Activated CD4-positive, alpha-beta T cell treated with anti-CD3 and anti-CD28 coated beads, Interleukin-2, amount 50 U/mL, for 24 hours (primary cell): ENCODE data around the gene UBE2L6.

Experiments
- DNase-seq, 2 donors: peaks; one replicate each; pipeline ENCODE4 v3.0.0-alpha.2; 2020; ENCODE audit warnings: low read depth in 1 of 2, low spot score in 1 of 2

Gene UBE2L6

DNA sequence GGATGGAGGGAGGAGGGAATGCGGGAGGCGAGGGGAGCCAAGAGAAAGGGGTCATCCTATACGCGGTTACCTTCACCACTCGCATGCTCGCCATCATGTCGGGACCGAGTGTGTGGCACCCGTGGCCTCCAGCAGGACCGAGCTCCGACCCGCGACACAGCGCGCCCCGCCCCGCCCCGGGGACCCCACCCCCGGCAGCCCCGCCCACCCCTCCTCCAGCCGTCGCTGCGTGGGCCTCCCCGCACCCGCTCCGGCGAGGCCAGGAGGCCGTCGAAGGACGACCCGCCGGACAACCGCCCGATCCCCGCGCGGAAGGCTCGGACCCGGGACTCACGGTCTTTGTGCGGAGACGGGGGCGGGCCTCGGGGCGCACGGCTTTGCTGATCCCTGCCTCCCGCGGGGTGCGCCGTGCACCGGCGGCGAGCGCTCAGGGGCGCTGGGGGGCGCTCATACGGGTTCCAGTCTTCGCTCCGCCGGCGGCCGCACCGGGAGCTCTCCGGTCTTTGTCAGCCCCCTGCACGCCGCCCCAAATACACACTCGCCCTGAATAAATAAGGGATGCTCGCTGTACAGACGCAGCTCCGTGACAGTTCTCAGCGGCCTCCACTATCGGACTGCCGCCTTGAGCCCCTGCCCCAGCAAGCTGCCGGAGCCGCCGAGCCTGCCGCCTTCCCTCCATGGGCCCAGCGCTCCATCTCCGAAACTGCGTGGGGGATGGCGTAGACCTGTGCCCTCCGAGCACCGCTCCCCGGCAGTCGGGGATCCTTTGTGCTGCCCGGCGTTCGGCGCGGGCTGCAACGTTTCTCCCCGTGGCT lies at the start of gene UBE2L6:
UBE2L6 (minus strand) TSS at position 158 of the 815 bp plus-strand sequence; CDS start at position 97, 61 bp downstream.
- DNase-seq: peak; percentile 38 to 40

DNA sequence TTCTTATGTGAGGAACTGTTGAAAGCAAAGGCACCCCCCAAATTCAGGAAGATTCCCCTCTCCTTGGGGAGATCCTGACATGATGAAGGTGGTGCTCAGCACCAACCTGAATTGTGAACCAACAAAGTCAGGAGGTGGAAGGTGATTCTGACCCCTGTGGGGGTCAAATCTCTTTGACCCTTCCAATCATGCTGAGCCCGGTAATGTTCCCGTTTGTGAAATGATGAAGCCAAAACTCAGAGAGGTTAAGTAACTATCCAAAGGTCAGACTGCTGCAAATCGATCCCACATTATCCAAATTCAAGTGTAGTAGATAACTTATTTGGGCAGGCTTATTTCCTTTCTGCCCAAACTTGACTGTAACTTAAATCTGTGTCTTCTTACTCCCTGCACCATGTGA lies 49.1 kb upstream of the UBE2L6 start:
- no peak for DNase-seq

DNA sequence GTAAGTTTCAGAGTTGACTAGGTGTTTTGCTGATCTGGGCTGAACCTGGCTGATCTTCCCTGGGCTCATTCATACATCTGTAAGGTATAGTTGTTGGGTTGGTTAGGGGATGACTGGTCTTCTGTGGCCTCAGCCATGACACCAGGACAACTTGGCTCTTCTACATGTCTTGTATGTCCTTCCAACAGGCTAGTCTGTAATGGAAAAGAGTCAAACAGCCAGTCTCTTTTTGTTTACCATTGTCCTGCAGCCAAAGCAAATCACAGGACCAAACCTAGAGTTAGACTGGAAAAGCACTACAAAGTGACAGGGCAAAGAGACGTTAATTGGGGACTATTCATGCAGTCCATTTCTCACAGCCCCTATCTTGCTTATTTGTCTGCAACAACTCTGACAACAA lies 47.8 kb upstream of the UBE2L6 start:
- no peak for DNase-seq

DNA sequence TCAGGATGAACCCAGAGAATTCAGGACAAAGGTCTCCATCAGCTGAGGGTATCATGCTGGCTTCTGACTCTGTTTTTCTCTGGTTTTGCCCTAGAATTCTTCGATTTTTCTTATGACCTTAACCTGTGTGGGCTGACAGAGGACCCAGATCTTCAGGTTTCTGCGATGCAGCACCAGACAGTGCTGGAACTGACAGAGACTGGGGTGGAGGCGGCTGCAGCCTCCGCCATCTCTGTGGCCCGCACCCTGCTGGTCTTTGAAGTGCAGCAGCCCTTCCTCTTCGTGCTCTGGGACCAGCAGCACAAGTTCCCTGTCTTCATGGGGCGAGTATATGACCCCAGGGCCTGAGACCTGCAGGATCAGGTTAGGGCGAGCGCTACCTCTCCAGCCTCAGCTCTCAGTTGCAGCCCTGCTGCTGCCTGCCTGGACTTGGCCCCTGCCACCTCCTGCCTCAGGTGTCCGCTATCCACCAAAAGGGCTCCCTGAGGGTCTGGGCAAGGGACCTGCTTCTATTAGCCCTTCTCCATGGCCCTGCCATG lies 46.8 kb upstream of the UBE2L6 start:
- no peak for DNase-seq

DNA sequence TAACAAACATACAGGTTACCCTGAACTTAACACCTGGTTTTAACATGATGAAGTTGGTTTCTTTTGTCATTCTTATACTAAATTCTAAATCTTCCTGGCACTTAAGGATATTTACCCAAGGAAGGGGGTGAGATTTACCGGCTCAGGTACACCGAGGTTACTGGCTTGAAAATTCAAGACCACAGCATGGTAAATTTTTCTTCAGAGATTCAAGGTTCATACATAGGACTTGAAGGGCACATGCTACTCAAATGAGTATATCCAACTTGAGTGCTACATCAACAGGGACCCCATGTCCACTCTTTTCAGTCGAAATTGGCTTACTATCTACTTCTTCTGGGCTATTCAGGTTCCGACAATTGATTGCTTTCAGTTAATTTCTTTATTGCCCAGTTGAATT lies 42.7 kb upstream of the UBE2L6 start:
- DNase-seq: no peak

DNA sequence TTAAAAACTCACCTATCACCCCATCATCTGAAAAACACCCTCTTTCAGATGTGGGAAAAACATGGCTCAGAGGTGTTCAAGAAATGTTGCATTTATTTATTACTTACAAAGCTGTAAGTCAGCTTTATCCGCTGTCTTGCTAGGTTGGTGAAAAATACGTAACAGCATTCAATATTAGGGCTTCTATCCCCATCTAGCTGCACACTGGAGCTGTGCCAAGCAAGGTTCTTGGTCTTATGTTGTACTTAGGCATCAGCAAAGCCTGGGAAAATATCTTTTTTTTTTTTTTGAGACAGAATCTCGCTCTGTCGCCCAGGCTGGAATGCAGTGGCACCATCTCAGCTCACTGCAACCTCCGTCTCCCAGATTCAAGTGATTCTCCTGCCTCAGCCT lies 37.6 kb upstream of the UBE2L6 start:
- no peak for DNase-seq

DNA sequence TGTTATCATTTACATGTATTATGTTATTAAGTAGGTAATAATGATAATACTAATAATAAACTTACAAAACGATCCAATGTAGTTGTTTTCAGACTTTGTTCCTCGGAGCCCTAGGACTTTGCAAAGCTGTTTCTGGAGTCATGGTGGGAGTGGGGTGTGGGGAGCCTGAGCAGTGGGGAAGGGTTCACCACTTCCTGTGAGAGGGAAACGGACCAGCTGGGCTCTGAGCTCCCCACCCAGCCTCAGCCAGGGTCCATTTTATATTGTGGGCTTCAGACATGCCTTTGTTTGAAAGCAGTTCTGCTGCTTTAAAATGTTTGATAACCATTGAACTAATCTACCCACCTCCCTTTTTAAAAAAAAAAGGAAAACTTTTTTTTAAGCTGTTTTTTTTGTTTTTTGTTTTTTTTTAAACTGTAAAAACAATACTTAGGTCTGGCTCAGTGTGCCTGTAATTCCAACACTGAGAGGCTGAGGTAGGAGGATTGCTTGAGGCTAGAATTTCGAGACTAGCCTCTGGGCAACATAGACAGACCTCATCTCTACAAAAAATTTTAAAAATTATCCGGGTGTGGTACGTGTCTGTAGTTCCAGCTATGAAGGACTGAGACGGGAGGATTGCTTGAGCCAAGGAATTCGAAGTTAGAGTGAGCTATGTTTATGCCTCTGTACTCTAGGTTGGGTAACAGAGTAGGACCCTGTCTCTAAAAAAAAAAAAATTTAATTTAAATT lies 37.0 kb upstream of the UBE2L6 start:
- DNase-seq: no peak

DNA sequence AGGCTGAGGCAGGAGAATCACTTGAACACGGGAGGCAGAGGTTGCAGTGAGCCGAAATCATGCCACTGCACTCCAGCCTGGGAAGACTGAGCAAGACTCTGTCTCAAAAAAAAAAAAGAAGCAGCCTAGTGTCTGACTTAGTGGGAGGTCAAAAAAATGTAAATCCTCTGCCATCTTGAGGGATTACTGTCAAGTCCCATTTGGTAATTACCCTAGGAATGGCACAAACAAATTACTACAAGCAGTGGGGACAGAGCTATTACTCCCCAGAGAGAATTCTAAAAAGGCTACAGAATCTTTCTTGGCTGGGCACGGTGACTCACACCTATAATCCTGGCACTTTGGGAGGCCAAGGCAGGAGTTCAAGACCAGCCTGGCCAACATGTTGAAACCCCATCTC lies 33.8 kb upstream of the UBE2L6 start:
- DNase-seq: no peak

DNA sequence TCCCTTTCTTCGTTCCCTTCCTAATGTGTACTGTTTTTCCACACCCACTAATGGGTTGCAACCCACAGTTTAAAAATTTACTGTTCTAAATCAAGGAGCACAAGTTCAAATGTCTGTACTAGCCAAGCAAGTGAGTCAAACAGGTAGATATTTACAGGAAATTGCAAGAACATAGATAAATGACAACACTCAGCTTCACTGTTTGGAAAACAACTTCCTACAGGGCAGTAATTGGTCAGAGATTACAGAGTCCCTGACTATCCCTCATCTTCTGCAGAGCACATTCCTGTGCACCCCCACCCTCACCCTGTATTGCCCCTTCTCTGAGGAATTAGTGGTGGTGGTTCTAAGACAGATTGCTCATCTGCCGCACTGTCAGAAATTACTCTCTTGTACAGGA lies 31.9 kb upstream of the UBE2L6 start:
- DNase-seq: no peak

DNA sequence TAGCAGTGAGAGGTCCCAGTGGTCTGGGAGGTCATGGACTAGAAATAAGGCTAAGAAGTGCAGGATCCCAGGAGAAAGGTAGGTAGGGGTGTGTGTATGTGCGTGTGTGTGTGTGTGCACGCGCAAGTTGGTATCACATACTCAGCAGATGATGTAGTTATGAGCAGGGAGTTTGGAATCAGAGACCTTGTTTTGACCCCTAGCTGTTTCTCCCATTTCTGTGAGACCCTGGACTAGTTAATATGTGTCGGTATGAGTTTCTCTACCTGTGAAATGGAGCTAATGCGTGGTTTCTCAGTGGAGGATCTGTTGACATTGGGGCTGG lies 31.3 kb upstream of the UBE2L6 start:
- DNase-seq: no peak

DNA sequence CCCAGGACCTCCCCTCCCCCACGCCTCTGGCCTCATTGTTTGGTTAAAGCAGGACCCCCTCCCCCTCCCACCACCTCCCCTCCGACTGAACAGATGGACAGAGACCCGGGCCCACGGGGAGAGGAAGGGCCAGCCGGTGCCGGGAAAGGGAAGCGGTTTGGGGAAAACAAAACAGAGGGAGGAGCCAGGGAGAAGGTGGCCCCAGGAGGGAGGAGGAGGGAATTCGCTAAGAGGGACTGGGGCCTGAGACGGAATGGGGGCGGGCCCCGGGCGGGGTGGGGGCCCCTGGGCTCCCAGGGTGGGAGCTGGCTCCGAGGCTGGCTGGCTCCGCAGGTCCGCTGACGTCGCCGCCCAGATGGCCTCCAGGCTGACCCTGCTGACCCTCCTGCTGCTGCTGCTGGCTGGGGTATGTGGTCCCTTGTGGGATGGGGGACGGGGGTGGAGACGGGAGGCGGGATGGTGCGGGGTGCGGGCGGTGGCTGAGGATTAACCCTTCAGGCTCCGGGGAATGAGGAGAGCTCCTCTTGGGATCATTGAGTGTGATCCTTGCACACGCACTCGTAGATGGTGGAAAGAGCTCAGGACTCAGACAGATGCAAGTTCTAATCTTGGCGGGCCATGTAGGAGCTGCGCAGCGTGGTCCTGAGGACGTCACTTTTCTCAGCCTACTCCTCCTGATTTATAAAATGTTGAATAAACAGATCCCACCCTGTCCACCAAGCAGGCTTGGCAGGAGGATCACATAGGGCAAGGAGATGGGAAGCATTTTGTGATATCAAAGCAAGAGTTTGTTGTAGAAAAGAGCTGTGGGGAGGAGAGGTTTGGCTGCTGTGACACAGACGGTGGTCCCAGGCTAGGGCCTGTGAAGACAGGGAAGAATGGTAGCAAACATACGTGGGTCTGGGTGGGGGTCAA lies 30.7 kb upstream of the UBE2L6 start:
- no peak for DNase-seq

DNA sequence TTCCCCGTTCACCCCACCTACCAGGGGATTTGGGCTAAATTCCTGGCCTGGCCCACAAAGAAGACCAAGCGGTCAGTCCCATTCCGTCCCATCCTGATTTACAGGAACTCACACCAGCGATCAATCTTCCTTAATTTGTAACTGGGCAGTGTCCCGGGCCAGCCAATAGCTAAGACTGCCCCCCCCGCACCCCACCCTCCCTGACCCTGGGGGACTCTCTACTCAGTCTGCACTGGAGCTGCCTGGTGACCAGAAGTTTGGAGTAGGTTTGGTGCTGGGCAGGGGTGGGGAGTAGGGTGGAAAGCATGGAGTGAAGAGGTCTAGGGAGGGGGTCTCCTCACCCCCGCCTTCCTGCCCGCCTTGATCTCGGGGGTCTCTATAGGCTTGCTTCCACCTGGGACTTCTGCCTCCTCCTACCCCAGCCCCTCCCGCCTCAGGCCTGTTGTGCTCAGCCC lies 30.0 kb upstream of the UBE2L6 start, which contains the start of gene SERPING1:
SERPING1 (plus strand) TSS at position 225 of the 455 bp plus-strand sequence. CDS start 586 bp downstream, outside the sequence.
- no peak for DNase-seq

DNA sequence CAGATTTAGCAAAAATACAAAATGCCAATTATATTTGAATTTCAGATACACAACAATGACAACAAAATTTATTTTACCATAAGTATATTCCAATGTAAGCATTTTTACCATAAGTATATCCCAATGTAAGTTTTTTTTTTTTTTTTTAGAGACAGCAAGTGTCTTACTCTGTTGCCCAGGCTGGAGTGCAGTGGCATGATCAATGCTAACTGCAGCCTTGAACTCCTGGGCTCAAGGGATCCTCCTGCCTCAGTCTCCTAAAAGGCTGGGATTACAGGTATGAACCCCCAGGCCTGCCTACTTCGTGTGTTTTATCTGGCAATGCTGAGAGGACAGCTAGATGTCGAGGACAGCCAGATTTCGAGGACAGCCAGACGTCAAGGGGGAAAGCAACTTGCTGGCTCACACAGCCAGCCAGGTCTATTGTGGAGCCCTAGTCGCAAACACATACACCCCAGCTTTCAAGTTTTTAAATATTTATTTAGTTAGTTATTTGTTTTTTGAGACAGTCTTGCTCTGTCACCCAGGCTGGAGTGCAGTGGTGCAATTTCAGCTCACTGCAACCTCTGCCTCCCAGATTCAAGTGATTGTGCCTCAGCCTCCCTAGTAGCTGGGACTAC lies 28.9 kb upstream of the UBE2L6 start:
- no peak for DNase-seq

DNA sequence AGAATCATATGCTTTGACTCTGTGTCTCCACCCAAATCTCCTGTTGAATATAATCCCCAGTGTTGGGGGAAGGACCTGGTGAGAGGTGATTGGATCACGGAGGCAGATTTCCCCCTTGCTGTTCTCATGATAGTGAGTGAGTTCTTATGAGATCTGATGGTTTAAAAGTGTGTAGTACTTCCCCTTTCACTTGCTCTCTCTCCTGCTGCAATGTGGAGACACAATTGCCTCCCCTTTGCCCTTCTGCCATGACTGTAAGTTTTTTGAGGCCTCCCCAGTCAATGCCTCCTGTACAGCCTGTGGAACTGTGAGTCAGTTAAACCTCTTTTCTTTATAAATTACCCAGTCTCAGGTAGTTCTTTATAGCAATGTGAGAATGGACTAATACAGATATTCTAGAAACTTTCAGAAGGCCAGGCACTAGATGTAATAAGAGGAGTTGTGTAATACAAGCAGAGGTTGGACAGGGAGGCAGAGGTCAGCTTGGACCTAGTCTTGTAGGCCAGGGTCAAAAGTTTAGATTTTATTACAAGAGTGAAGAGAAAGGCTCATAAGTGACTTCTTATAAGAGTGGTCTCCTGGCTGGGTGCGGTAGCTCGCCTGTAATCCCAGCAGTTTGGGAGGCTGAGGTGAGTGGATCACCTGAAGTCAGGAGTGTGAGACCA lies 20.7 kb upstream of the UBE2L6 start:
- no peak for DNase-seq

DNA sequence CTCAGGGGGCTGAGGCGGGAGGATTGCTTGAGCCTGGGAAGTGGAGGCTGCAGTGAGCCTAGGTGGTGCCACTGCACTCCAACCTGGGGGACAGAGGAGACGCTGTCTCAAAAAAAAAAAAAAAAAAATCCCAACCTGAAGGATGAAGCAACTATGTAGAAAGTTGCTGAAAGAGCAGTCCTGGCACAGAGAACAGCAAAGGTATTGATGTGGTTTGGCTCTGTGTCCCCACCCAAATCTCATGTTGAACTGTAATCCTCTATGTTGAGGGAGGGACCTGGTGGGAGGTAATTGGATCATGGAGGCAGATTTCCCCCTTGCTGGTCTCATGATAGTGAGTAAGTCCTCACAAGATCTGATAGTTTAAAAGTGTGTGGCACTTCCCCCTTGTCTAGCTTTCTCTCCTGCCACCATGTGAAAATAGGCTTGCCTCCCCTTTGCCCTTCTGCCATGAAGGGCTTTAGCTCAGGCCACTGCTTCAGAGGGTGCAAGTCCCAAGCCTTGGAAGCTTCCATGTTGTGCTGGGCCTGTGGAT lies 19.3 kb upstream of the UBE2L6 start:
- DNase-seq: no peak

DNA sequence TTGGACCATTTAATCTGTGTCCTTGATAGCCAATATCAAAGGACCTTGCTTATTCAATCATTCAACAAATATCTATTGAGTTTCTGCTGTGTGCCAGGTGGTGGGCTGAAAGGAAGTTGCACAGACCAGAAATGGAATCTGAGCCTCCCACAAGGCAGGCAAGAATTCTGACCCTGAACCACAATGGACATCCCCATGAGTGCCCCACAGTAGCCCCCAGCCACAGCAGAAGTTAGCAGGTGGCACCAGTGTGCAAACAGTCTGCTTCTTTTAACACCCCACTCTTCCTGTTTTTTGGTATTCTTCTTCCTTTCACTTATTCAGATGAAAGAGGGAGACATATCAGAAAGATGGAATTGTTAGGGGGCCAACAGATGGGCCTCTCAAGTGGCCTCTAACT lies 17.8 kb upstream of the UBE2L6 start:
- no peak for DNase-seq

DNA sequence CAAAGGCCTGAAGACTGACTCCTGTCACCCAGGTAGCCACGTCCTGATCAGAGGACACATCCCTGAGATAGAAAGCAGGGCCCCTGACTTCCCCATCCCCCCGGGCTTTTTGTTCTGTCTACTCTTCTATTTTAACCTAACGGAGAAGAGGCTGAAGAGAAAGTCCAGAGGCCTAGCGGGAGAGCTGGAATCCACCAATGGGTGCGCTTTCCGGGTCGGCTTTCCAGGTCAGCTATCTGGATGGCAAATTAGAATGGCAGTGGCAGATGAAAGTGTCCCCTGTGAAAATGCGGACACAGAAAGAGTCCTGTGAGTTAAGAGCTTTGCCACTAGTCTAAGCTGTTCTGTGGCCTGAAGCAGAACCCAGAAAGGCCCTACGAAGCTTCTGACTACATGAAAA lies 16.9 kb upstream of the UBE2L6 start:
- DNase-seq: no peak

DNA sequence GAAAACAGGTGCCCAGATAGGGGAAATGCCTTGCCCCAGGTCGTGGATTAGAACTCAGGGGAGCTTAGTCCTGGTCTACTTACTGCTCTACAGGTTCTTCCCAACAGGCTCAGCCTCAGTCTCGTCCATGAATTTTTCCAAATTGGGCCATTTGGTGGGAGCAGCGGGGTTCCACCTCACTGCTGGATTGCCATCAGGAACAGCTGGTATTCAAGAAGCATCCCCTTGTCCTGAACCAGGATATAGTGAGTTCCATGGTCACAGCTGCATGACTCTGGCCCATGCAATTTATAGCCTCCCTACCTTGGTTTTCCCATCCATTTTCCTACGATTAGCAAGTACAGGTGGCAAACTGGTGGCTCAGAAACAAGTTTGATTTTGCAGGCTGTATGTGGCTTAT lies 6.6 kb upstream of the UBE2L6 start:
- DNase-seq: no peak

DNA sequence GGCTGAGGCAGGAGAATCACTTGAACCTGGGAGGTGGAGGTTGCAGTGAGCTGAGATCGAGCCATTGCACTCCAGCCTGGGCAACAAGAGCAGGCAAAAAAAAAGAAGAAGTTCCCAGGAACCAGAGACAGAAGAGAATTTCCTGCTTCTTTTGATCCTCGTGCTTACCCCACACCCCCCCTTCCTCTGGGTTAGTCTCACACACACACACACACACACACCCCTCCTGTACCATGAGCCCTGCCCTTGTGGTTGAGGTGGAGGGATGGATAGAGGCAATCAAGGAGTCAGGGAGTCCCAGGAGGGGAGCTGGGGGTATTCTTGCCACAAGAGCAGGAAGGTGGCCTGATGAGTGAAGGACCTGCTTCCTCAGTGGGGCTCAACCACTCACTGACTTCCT lies 4.1 kb upstream of the UBE2L6 start:
- no peak for DNase-seq

DNA sequence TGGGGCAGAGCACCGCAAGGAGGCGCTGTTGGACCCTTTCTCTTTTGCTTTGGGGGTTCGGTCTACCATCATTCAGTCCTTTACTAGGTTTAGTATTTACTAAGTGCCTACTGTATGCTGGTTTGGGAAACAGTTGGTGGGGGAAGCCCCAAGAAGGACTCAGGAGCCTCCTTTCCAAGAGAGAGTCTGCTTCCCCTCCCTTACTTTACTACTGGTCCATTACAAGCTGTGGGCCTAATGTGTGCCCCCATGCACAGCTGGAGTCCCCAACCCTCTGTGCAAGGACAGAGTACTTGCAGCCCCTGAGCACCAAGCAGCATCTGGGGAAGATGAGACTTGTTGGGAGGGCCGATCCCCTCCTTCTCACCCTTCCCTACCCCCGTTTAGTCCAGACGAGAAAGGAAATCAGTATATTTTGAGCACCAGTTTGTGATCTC lies 876 bp upstream of the UBE2L6 start:
- peak; percentile 82 to 83 for DNase-seq
